ENCODE results near the gene ADAMTS16.

The ADAMTS16 gene

DNA sequence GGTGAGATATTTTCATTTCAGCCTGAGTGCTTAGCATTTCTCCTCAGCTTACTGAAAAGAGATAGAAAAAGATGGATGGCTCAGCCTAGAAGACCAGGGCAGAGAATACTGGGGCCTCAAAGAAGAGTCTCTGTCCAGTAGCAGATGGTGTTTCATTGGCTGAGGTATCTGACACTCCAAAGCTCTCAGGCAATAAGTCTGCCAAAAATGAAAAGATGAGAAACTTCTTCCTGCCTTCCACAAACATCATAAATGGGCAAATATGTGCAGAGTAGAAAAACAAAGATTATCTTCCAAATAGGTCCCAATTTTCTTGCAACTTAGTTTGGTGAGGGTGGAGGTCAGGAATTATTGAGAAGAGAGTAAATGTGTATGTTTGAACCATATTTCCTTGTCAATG is 195.0 kb downstream of the ADAMTS16 start:
- intact Hi-C loops (cut with DNase I) = no loop called here
- DNase-seq = no peak

- intact Hi-C loops (cut with DNase I) = no loop called here
- no peak for DNase-seq
These were observed 195.7 kb downstream of the ADAMTS16 start for GRCh38 chr5:5335700-5336264.

- no peak for DNase-seq
- intact Hi-C loops (cut with DNase I) = no loop called here
These were observed 199.1 kb downstream of the ADAMTS16 start for GRCh38 chr5:5339257-5339656.

DNA sequence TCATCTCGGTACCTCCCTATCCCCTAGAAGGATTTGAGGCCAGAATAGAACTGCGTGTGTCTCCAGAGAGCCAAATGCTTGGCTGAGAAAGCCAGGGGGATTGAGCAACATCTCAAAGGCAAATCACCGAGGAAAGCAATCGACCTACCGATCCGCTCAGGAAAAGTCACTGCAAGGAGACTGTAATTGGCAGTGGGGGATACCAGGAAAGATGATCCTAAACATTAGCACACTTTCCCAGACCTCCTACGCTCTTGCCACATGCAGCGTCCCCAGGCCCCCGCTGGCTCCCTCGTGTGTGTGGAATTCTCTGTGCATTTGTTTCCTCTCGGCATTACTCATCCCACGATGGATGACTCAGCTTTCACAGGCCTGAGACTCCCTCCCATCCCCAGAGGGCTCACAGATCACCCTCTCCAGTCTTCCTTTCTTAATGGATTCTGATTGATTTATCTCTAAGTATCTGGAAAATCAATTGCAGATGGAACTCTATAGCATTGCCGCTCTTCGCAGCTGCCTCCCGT is 200.1 kb downstream of the ADAMTS16 start:
- intact Hi-C loops (cut with DNase I) = no loop called here
- DNase-seq = peak in 7 of 10 donors; percentile 42 to 93 (median 59)

- intact Hi-C loops (cut with DNase I) = no loop called here
- DNase-seq = peak in 1 of 10 donors; percentile 56
These were observed 201.6 kb downstream of the ADAMTS16 start for GRCh38 chr5:5341531-5342292.

- intact Hi-C loops (cut with DNase I) = no loop called here
- DNase-seq = no peak
These were observed 202.7 kb downstream of the ADAMTS16 start for GRCh38 chr5:5342784-5343183.

DNA sequence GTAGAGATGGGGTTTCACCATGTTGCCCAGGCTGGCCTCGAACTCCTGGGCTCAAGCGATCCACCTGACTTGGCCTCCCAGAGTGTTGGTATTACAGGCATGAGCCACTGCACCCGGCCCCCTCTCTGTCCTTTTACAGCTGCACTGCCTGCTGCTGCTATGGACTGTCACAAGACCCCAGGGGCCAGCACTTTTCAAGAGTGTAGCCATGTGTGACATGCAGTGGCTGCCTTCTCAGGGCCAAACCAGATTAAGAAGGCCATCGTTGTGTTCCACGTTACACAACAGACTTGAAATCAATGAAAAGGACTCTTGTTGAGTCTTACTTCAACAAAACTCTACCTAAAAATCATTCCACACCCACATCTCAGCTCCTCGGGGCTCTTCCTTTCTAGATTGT is 203.4 kb downstream of the ADAMTS16 start:
- intact Hi-C loops (cut with DNase I) = no loop called here
- peak in 1 of 10 donors; percentile 65 for DNase-seq

- intact Hi-C loops (cut with DNase I) = no loop called here
- DNase-seq = no peak
These were observed 204.0 kb downstream of the ADAMTS16 start for GRCh38 chr5:5344051-5344571.

GRCh38 chr5:5344606-5345005 is 204.5 kb downstream of the ADAMTS16 start:
- no peak for DNase-seq
- intact Hi-C loops (cut with DNase I) = no loop called here

DNA sequence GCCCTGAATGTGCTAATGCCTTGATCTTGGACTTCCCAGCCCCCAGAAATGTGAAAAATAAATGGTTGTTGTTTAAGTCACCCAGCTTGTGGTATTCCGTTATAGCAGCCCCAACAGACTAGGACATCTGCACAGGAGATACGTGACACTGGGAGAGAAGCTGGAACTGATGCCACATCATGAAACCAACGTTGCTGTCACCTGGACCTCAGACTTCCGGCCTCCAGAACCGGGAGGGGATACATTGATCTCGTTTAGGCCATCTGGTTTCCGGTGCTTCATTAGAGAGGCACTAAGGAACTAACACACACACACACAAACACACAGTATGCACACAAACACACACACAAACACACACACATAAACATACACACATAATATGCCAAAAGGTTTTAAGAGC is 207.3 kb downstream of the ADAMTS16 start:
- intact Hi-C loops (cut with DNase I) = no loop called here
- DNase-seq = no peak

DNA sequence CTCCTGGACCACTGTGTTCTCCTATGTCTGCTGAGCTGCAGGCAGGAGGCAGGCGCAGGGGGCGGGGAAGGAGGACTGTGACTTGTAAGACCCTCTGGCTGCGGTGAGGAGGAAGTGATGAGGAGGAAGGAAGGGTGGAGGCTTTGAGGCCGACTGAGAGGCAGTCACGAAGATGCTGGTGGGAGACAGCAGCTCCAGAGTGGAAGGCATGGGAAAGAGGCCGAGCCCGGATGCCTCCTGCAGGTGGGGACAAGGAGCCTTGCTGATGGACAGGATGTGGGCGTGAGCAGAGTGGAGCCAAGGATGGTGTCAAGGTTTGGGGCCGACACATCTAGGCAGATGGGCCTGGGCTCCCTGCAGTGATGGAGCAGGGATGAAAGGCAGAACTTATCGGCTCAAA is 208.0 kb downstream of the ADAMTS16 start:
- no peak for DNase-seq
- intact Hi-C loops (cut with DNase I) = no loop called here

DNA sequence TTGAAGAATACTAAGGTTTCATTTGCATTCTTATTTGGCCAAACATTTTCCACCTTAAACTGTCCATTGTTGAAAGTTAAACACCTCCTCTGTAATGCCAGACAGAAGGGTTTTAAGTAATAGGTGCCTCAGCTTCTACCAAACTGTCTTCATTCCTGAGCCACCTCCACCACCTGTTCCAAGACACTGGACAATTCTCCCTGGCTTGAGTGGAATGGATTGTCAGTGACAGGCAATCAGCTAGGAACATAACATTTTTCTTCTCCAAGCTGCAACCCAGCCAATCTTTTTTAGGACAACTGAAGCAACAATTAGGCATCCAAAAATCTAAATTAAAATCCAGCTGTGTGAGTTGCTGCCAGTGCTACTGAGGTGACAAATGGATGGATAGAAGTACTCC is 208.4 kb downstream of the ADAMTS16 start:
- no peak for DNase-seq
- intact Hi-C loops (cut with DNase I) = no loop called here

- intact Hi-C loops (cut with DNase I) = no loop called here
- DNase-seq = peak in 1 of 10 donors; percentile 53
These were observed 210.0 kb downstream of the ADAMTS16 start for GRCh38 chr5:5350101-5350500.

GRCh38 chr5:5351288-5351979 is 211.3 kb downstream of the ADAMTS16 start:
- intact Hi-C loops (cut with DNase I) = no loop called here
- no peak for DNase-seq

GRCh38 chr5:5352675-5353074 is 212.5 kb downstream of the ADAMTS16 start:
- DNase-seq = no peak
- intact Hi-C loops (cut with DNase I) = no loop called here

DNA sequence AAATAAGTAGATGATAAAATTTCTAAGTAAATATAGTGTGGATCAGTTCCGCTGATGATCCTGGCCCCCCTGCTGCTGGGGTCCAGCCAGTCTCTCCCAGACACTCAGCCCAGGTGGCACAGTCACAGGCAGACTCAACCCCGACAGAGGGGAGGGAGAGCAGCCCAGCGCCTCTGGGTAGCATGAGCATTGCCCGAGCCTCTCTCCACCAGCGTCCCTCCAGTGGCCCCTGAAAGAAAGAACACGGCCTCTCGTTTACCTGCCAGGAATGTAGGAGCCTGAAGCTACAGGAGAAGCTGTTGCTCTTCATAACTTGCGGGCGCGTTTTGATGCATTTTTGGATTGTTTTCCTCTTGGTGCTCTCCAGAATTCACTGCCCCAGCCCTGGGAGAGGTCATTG is 213.6 kb downstream of the ADAMTS16 start:
- intact Hi-C loops (cut with DNase I) = no loop called here

GRCh38 chr5:5356765-5357164 is 216.6 kb downstream of the ADAMTS16 start:
- intact Hi-C loops (cut with DNase I) = no loop called here
- no peak for DNase-seq

More for the DNA sequence above, 213.6 kb downstream of the ADAMTS16 start:
- no peak for DNase-seq

- no peak for DNase-seq
- intact Hi-C loops (cut with DNase I) = no loop called here
These were observed 219.5 kb downstream of the ADAMTS16 start for GRCh38 chr5:5359618-5360017.

DNA sequence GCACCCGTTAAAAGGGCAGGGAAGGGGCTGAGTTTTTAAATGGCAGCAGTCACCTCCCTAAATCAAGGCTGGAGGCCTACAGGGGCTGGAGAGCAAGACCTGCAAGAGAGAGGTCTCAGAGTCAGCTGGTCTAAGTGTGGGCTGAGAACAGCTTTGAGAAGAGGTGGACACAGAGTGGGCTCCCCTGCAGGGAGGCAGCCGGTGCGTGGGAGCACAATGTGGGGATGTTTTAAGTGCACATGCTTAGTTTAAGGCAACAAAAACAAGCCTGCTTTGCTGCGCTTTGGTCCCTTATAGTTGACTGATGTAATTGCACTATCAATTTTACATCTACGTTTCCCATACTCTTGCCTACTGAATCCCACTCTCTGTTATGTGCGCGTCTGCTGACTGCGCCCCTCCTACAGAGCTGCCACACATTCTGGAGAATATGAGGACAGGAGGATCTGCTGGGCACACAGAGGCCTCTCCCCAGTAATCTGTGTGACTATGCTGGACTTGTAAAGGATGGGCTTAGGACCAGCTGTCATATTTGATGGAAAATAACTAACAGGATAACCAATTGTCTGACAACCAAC is 220.3 kb downstream of the ADAMTS16 start:
- intact Hi-C loops (cut with DNase I) = no loop called here
- peak in 1 of 10 donors; percentile 47 for DNase-seq

DNA sequence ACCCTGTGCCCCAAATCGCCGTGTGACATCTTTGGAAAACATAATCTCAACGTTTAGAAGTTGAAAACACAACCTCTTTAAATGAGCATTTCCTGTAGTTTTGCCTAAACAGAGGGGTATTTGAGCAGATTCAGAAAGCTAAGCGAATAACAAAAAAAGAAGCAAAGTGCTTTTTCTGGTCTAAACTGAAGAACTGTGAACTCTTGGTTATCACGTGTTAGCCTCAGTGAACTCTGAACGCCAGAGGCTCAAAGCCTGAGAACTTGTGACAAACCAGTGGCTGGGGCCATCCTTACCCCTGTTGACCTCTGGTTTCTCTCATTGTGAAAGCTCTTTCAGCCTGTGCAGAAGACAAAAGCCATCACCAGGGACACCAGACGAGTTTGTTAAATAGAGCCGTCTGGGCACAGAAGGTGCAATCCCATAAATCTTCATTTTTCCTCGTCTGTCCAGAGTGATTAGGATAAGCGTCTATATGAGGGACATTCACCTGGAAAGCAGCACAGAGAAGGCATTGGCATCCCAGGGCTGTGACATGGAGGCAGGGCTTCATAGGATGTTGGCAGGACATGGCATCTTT is 220.9 kb downstream of the ADAMTS16 start:
- intact Hi-C loops (cut with DNase I) = no loop called here

GRCh38 chr5:5363045-5363444 is 222.9 kb downstream of the ADAMTS16 start:
- intact Hi-C loops (cut with DNase I) = no loop called here
- no peak for DNase-seq

More for the DNA sequence above, 220.9 kb downstream of the ADAMTS16 start:
- DNase-seq = no peak

All from posterior cingulate gyrus (tissue), 11 donors.